Stimulated activated CD4-positive, alpha-beta T cell treated with anti-CD3 and anti-CD28 coated beads, Interleukin-1b, Interleukin-23, amount 100 ng/mL, for 24 hours (primary cell): ENCODE measurements around the gene XCL2.
"Not testable (repeated sequence)": the region's sequence is repeated elsewhere in the genome, so short reads cannot be mapped to it uniquely, and the experiment has no call there.

Experiments
- DNase-seq, 4 experiments: peaks; one replicate each; pipeline ENCODE4 v3.0.0-alpha.2; 2020; ENCODE audit warnings: low read depth in 4 of 4, low spot score in 1 of 4

Gene XCL2, protein sequence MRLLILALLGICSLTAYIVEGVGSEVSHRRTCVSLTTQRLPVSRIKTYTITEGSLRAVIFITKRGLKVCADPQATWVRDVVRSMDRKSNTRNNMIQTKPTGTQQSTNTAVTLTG

DNA sequence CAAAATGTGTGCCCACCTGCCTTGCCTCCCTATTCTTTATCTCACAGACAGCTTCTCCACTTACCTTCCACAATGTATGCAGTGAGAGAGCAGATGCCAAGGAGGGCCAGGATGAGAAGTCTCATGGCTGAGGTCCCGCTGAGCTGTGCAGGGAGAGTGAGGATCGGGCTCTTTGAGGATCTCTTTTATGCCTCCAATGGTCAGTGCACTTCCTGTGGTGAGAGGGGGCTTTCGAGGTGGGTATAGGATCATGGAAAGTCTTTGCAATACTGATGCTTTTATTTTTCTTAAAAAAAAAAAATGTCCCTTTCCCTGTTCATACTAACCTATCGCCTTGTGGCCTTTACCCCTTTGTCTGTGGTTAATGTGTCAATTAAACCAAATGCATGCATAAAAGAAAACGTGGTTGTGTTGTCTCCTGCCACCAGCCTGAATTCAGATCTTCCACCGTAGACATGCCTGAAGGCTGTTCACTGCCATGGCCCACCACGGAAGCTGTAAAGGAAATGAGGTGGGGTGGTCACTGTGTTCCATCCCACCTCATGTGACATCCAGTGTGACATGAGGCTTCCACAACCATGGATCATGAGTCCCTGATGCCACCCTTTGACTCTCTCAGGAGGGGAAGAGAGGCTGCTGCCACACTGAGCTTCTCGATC is at the start of gene XCL2:
Gene XCL2 (minus strand): TSS at position 158 of the 659 bp plus-strand sequence. CDS start 33 bp downstream, at position 125.
- not testable (repeated sequence) for DNase-seq

- no peak for DNase-seq
Measured at GRCh38 chr1:168591641-168592250, 47.9 kb upstream of the XCL2 start.

GRCh38 chr1:168591066-168591465 is 47.3 kb upstream of the XCL2 start:
- no peak for DNase-seq

DNA sequence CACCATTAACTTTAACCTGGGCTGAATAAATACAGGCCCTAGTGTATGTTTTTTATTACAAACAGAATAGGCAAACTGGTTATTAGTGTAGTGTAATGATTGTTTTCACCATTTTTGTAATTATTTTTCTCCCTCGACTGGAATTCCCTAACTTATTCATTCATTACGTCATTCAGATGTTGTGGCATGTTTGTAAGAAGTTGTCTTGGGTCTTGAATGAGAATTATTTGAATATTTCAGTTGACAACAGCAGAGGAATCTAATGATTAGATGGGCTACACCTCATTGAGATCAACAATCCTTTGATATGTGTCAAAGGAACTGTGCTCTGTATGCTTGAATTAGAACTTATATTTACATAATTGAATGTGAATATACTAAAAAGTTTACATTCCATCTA is 45.4 kb upstream of the XCL2 start:
- DNase-seq, result no peak

DNA sequence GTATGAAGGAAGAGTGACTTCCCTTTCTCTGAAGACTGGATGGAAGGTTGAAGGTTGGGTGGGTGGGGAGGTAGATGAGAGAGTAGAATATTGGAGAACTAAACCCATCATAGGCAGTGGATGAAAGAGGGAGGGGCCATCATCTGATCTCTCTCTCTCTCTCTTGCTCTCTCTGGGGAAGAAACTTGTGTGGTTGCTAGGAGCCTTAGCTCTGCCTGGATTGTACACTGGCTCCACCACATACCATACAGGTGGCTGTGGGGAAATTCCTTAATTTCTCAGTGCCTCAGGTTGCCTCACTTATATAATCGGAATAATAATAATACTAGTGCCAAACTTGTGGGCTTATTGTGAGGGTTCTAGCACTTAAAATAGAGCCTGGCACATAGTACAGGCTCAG is 42.1 kb upstream of the XCL2 start:
- no peak for DNase-seq

DNA sequence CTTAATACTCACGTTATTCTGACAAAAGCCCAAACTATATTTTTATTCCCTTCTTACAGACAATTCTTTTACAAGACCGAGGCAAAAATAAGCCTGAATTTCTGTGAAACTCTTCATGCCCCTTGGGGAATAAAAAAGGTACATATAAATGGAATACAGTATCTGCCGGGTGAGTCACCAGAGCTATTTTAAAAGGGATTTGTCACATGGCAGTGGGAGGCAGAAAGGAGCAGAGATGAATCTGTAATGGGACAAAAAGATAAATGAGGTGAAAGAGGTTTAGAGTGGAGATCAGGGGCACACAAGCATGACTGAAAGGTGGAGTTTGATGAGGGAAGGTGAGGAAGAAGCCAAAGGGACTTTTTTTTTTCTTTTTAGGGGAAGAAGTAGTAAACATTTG is 41.4 kb upstream of the XCL2 start:
- no peak for DNase-seq

DNA sequence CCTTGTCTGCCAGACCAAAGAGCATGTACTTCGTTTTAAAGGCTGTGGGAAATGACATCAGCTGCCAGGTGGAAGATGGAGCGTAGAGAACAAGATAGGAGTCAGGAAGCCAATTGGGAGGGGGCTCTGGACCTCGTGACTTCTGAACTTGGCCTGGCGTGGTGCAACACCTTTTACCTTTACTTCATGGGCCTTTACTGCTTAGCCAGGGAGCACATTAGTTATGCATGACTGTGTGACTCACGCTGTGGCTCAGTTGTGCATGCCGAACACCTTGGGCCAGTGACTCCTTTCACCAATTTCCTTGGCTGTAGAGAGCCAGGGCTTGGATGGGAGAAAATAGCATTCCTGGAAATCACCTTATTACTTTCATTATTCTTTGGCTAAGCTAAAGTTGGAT is 39.8 kb upstream of the XCL2 start:
- no peak for DNase-seq

GRCh38 chr1:168582688-168583336 is 39.0 kb upstream of the XCL2 start:
- DNase-seq, result no peak

- no peak for DNase-seq
Measured at GRCh38 chr1:168581817-168582572, 38.2 kb upstream of the XCL2 start.

DNA sequence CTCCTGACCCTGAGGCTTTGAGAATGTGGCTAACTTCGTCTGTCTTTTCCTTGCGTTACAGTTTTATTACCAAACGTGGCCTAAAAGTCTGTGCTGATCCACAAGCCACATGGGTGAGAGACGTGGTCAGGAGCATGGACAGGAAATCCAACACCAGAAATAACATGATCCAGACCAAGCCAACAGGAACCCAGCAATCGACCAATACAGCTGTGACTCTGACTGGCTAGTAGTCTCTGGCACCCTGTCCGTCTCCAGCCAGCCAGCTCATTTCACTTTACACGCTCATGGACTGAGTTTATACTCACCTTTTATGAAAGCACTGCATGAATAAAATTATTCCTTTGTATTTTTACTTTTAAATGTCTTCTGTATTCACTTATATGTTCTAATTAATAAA is 37.2 kb upstream of the XCL2 start:
- DNase-seq, result not testable (repeated sequence)

- not testable (repeated sequence) for DNase-seq
Measured at GRCh38 chr1:168580290-168580689, 36.5 kb upstream of the XCL2 start.

GRCh38 chr1:168578531-168579185 is 34.9 kb upstream of the XCL2 start:
- DNase-seq, result not testable (repeated sequence)

DNA sequence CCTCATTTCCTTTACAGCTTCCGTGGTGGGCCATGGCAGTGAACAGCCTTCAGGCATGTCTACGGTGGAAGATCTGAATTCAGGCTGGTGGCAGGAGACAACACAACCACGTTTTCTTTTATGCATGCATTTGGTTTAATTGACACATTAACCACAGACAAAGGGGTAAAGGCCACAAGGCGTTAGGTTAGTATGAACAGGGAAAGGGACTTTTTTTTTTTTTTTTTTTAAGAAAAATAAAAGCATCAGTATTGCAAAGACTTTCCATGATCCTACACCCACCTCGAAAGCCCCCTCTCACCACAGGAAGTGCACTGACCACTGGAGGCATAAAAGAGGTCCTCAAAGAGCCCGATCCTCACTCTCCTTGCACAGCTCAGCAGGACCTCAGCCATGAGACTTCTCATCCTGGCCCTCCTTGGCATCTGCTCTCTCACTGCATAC is 32.5 kb upstream of the XCL2 start, which contains the start of gene XCL1:
Gene XCL1 (plus strand): TSS at position 361 of the 444 bp plus-strand sequence. CDS start 33 bp downstream, at position 394.
- not testable (repeated sequence) for DNase-seq

GRCh38 chr1:168574234-168574633 is 30.4 kb upstream of the XCL2 start:
- not testable (repeated sequence) for DNase-seq

DNA sequence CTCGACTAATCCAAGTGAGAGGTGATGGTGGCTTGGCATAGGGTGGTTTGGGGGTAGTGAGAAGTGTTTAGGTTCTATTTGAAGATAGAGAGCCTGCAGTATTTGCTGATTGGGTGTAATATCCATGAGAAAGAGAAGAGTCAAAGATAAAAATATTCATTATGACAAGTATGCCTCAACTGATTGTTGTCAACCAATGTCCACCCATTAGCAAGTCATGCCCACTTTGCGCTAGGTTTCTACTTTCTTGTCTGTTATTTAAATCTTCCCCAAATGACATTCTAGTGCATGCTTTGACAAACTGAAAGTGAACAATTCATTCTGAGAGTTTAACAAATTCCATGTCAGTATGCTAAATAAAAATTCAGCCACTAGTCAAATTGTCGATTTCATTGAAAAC is 28.8 kb upstream of the XCL2 start:
- DNase-seq, result no peak

DNA sequence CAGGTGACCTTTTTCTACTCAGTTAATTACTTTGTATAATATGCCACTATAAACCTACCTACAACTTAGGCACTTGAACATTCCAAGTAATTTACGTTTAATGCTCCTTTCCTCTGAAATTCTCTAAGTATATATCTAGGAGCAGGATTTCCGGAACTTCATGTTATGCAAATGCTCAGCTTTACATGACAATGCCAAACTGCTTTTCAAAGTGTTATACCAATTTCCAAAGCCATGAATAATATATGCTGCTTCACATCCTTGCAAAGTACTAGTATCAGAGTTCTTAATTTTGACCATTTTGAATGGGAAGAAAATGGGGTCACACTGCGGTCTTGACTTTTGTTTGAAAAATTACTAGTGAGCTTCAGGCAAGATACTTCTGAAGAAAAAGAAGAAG is 26.9 kb upstream of the XCL2 start:
- DNase-seq, result no peak

- DNase-seq, result no peak
Measured at GRCh38 chr1:168568346-168568745, 24.5 kb upstream of the XCL2 start.

GRCh38 chr1:168567568-168567967 is 23.8 kb upstream of the XCL2 start:
- no peak for DNase-seq

DNA sequence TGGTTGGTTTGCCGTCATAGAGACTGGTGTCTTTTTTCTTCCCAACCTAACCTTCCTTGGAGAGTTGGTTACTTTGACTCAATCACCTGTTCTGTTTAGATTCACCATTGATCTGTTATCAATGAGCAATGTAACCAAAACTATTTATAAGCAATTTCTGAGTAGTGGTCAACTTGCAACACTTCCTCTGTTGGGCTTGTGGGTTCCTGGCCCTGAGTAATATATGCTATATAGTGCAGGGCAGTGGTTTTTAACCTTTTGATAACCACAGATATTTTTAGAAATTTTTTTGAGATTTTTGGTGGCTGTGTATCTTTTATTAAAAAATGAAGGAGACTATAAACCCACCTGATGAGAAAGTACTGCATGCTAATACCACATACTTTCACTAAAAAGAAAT is 23.2 kb upstream of the XCL2 start:
- DNase-seq, result no peak

GRCh38 chr1:168565825-168566224 is 22.0 kb upstream of the XCL2 start:
- no peak for DNase-seq

GRCh38 chr1:168561989-168562388 is 18.2 kb upstream of the XCL2 start:
- DNase-seq, result no peak
